Stimulated activated naive B cell treated with anti-CD40 and anti-IgM and Interleukin-4, amounts not matched to agents 10 μg/mL and 1 μg/mL and 100 μg/mL, for 72 hours (primary cell): ENCODE data around the gene SNAP23.

ENCODE experiments used
- ATAC-seq, 2 donors: fragments of 150-1000 bp; cut with Tn5 transposase; replicated peaks; 2 replicates each; pipeline ENCODE4 v1.10.0; 2021; ENCODE audit warnings: moderate library complexity in 1 of 2
- DNase-seq: peaks from one replicate; pipeline ENCODE4 v3.0.0; 2021
- H3K27ac Mint-ChIP-seq: one replicate; pipeline ENCODE4 v1.8.0; 2022; ENCODE audit warnings: mild to moderate bottlenecking, mixed read lengths
- H3K27me3 Mint-ChIP-seq, 2 donors: one replicate each; pipeline ENCODE4 v1.8.0; 2022; ENCODE audit warnings: mixed read lengths in 2 of 2
- H3K36me3 Mint-ChIP-seq, 2 donors: one replicate each; pipeline ENCODE4 v1.8.0; 2022; ENCODE audit warnings: mixed read lengths in 2 of 2, mild to moderate bottlenecking in 1 of 2
- H3K4me1 Mint-ChIP-seq, 2 donors: one replicate each; pipeline ENCODE4 v1.8.0; 2022; ENCODE audit warnings: mixed read lengths in 2 of 2, mild to moderate bottlenecking in 1 of 2
- H3K4me3 Mint-ChIP-seq, 2 donors: one replicate each; pipeline ENCODE4 v1.8.0; 2022; ENCODE audit warnings: mild to moderate bottlenecking in 2 of 2, mixed read lengths in 2 of 2, moderate library complexity in 1 of 2
- H3K9me3 Mint-ChIP-seq, 2 donors: one replicate each; pipeline ENCODE4 v1.8.0; 2022; ENCODE audit warnings: mixed read lengths in 2 of 2, mild to moderate bottlenecking in 1 of 2

SNAP23 gene

DNA sequence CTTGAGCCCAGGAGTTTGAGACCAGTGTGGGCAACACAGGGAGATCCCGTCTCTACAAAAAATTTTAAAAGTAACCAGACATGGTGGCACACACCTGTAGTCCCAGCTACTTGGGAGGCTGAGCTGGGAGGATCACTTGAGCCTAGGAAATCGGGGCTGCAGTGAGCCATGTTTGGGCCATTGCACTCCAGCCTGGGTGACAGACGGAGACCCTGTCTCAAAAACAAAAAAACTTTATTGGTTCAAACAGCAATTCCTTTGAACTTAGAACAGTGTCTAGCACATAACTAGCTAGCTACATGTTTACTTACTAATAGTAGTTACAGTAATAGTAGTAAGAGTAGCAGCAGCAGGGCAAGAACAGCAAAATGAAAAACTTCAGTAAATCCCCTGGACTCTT, 63.3 kb downstream of the SNAP23 start:
- Mint-ChIP-seq H3K36me3 (peaks cover 3 to 21% of the 10 kb centered on the region in 2 donors), H3K9me3 (no peaks in the 10 kb centered on the region), H3K27me3 (no peaks in the 10 kb centered on the region), H3K4me3 (no peak overlapping the region), H3K27ac (no peak overlapping the region), H3K4me1 (peaks cover 2 to 11% of the 10 kb centered on the region in 2 donors)
- no peak for DNase-seq
- no peak for ATAC-seq

DNA sequence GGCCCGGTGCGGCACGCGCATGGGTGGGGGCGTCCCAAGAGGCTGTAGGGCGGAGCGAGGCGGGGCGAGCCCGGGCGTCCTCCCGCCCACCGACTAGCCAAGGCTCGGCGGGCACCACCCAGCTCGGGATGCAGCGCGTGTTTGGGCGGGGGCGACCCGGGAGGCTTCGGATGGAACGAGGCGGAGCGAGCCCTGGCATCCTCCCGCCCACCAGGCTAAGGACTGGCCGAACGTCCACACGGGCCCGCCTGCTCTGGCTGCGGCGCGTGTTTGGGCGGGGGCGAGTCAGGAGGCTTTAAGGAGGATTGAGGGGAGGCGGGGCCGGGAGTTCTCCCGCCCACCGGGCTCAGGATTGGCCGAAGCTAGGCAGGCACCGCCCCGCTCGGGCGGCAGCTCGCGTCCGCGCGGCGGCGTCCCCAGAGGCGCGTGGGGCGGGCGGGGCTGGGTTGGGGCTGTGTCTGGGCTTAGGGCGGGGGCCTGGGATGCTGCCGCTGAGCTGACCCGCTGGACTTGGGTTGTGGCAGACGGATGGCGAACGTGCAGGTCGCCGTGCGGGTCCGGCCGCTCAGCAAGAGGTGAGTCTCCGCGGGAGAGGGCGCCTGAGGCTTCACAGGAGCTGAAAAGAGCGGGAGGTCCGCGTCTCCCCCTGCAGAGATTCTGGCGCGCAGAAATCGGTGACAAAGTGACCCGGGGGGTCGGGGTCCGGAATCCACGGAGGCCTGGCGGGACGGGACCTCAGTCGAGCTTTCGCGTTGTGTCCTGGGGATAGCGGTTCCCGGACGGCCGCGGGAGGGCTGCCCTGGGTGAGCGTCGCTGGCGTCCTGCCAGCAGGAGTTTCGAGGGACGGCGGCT, 80.0 kb downstream of the SNAP23 start, which contains the start of gene STARD9:
STARD9 (plus strand) TSS at position 419 of the 852 bp plus-strand sequence; CDS start at position 529, 110 bp downstream.
- H3K4me3 Mint-ChIP-seq, result peak within 1 kb of the TSS; percentile 97
- H3K36me3 Mint-ChIP-seq, result peaks cover 2% of the 10 kb centered on the region in 2 donors
- DNase-seq (peak; percentile 96), ATAC-seq (peak; percentile 91 to 95)
- H3K4me1 Mint-ChIP-seq, result peaks cover 24 to 32% of the 10 kb centered on the region in 2 donors
- H3K27me3 Mint-ChIP-seq, result peaks cover 5 to 7% of the 10 kb centered on the region in 2 donors
- no peaks in the 10 kb centered on the region for H3K9me3 Mint-ChIP-seq
- H3K27ac Mint-ChIP-seq, result peak within 1 kb of the TSS; percentile 81

DNA sequence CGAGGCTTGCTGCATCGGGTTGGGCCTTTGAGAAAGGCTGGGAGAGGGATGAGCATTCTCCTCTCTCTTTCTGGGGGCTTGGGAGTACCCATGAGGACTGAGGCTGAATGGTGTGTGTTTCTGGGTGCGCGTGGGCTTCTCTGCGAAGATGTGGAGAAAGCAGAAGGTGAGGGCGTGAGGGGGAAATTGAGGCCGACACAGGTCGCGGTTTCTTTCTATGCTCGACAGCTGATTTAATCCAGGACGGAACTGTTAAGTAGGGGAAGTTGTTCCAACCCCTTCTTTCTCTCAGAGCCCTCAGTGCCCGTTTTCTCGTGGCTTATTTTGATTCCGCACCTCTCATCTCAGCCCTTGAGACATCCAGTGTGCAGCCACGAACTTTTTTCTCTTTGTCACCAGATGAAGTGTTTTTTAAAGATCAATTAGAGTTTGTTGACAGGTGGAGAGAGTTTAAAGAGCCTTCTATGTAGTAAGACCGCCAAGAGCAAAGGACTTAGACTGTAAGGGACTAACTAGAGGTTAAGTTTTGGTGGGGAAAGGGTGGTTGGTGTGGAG, 80.7 kb downstream of the SNAP23 start:
- peak overlapping the region; percentile 97 for H3K4me3 Mint-ChIP-seq
- H3K4me1 Mint-ChIP-seq, result peaks cover 29 to 39% of the 10 kb centered on the region in 2 donors
- ATAC-seq (no peak), DNase-seq (no peak)
- H3K27ac Mint-ChIP-seq, result peak overlapping the region; percentile 81
- no peaks in the 10 kb centered on the region for H3K9me3 Mint-ChIP-seq
- H3K36me3 Mint-ChIP-seq, result peaks cover 0 to 2% of the 10 kb centered on the region in 2 donors
- H3K27me3 Mint-ChIP-seq, result peaks cover 5 to 7% of the 10 kb centered on the region in 2 donors

DNA sequence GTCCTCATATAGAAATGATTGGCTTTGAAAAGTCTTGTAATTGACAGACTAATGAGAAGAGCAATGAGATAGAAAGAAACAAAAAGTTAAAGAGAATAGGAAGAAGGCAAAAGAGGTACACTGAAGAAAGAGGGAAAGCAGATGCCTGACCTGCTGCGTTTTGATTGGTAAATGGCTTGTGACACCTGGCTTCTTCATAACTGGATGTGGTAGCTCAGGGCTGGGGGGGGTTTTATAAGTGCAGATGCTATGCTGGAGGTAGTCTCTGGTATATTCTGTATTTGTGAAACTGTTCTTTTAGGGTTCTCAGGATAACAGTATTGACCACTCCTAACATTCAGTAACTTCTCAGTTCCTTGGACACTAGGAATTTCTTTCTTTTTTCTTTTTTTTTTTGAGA, 81.3 kb downstream of the SNAP23 start:
- no peak overlapping the region for H3K27ac Mint-ChIP-seq
- H3K4me1 Mint-ChIP-seq, result peaks cover 31 to 45% of the 10 kb centered on the region in 2 donors
- ATAC-seq (no peak), DNase-seq (no peak)
- H3K27me3 Mint-ChIP-seq, result peaks cover 5 to 7% of the 10 kb centered on the region in 2 donors
- peaks cover 0 to 2% of the 10 kb centered on the region in 2 donors for H3K36me3 Mint-ChIP-seq
- H3K9me3 Mint-ChIP-seq, result no peaks in the 10 kb centered on the region
- peak overlapping the region; percentile 97 for H3K4me3 Mint-ChIP-seq

DNA sequence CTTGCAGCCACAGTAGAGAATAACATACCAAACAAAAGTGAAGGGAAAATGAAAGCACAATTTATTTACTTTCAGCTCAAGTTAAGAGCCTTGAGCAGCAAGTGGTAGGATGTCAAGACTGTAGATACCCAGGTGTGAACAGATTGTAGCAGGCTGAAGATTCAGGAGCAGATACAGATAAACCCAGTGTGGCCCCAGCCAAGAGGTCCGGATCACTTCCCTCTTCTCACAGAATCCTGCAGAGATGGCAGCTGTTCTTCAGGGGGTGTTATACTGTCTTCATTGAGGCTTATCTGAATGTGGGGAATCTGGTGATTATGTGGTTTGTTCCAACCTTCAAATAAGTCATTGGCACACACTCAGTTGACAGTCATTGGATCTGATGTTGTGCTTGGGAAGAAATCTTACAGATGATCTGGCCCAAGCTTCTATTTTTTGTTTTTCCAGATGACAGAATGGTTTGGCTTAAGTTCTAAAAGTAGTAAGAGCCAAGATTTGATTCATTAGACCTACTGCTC, 82.1 kb downstream of the SNAP23 start:
- DNase-seq, result no peak
- Mint-ChIP-seq H3K4me3 (no peak overlapping the region), H3K27me3 (peaks cover 5 to 7% of the 10 kb centered on the region in 2 donors), H3K4me1 (peaks cover 31 to 52% of the 10 kb centered on the region in 2 donors), H3K27ac (no peak overlapping the region), H3K9me3 (no peaks in the 10 kb centered on the region), H3K36me3 (peaks cover 0 to 2% of the 10 kb centered on the region in 2 donors)
- ATAC-seq, result no peak

DNA sequence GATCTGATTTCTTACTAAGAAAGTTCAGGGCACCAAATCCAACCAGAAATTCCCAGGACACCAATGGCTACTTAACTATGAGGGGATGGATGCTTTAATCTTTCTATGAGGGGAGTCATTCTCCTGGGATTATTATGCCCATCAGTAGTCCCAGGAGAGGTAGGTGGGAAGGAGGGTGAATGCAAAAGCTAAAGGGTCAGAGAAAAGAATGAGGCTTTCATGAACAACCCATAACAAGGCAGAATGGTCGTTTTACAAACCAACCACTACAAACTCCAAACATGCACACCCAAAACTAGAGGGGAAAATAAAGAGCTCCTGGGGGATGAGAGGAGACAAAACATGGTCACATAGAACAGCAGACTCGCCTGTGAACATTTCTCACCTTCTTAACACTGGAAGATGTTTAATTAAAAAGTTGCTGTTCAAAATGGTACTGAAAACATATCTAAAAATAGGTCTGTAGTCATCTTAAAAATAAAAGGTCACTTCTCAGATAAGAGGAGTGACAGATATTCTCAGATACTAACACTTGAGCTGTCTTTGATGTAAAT, 83.6 kb downstream of the SNAP23 start:
- H3K4me3 Mint-ChIP-seq, result no peak overlapping the region
- no peak overlapping the region for H3K27ac Mint-ChIP-seq
- ATAC-seq (no peak), DNase-seq (no peak)
- H3K9me3 Mint-ChIP-seq, result no peaks in the 10 kb centered on the region
- H3K4me1 Mint-ChIP-seq, result peaks cover 31 to 55% of the 10 kb centered on the region in 2 donors
- peaks cover 5 to 7% of the 10 kb centered on the region in 2 donors for H3K27me3 Mint-ChIP-seq
- peaks cover 0 to 2% of the 10 kb centered on the region in 2 donors for H3K36me3 Mint-ChIP-seq

DNA sequence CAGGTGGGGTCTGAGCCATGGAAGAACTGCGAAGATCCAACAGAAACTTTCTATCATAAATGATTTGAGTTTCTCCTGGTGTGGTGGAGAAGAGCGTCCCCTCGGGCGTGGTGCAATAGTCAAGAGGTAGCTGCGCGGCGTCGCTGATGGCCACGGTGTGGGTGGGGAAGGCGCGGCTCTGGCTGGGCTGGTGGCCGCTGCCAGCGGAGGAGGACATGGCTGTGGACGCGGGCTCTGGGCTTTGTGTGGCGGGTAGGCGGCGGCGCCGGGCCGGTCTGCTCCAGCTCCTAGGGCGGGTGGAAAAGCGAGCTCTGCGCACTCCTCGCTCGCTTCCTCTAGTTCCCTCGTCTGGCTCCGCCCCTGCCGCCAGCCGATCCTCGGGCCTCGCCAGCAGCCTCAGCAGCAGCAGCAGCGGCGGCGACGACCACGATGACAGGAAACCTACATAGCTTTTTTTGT, 85.9 kb downstream of the SNAP23 start:
- H3K27me3 Mint-ChIP-seq, result peaks cover 4 to 7% of the 10 kb centered on the region in 2 donors
- peaks cover 0 to 4% of the 10 kb centered on the region in 2 donors for H3K36me3 Mint-ChIP-seq
- peak; percentile 60 for DNase-seq
- ATAC-seq, result peak; percentile 98 to 99
- H3K4me1 Mint-ChIP-seq, result peaks cover 26 to 51% of the 10 kb centered on the region in 2 donors
- peak overlapping the region; percentile 31 for H3K27ac Mint-ChIP-seq
- peak overlapping the region; percentile 81 to 88 for H3K4me3 Mint-ChIP-seq
- H3K9me3 Mint-ChIP-seq, result no peaks in the 10 kb centered on the region
